Liver (tissue), 9 donors: ENCODE data around the gene SLC36A3. TPM values are rescaled to one million over a fixed set of nuclear protein-coding genes. Genes with fewer than 3 reads are reported as not detected.
A peak's percentile ranks its signal among the peaks of the same experiment; 100 is the strongest.
"Not testable (repeated sequence)": the region's sequence is repeated elsewhere in the genome, so short reads cannot be mapped to it uniquely, and the experiment has no call there.

Experiments used
- DNase-seq: peaks from one replicate; pipeline ENCODE4 v3.0.0-alpha.2; 2017; ENCODE audit warnings: low spot score
- H3K27ac ChIP-seq, 2 donors: one replicate each; pipeline ENCODE4 v1.7.0; 2013; ENCODE audit warnings: inconsistent platforms in 2 of 2, low read length in 2 of 2, control low read depth in 1 of 2, low read depth in 1 of 2, mild to moderate bottlenecking in 1 of 2
- H3K27me3 ChIP-seq, 4 donors: one replicate each; pipeline versions ENCODE4 v1.6.1 to v1.7.0; 2013; ENCODE audit warnings: low read length in 3 of 4, inconsistent platforms in 1 of 4, mild to moderate bottlenecking in 1 of 4, moderate library complexity in 1 of 4; ENCODE audit not compliant: control insufficient read depth in 4 of 4, insufficient read depth in 4 of 4
- H3K36me3 ChIP-seq, 4 donors: one replicate each; pipeline versions ENCODE4 v1.6.1 to v1.7.0; 2013; ENCODE audit warnings: low read length in 3 of 4, mild to moderate bottlenecking in 3 of 4, low read depth in 1 of 4, moderate library complexity in 1 of 4; ENCODE audit not compliant: control insufficient read depth in 4 of 4, insufficient read depth in 3 of 4
- H3K4me1 ChIP-seq, 4 donors: one replicate each; pipeline versions ENCODE4 v1.6.1 to v1.7.0; 2013; ENCODE audit warnings: low read length in 3 of 4, mild to moderate bottlenecking in 3 of 4, moderate library complexity in 1 of 4; ENCODE audit not compliant: control insufficient read depth in 4 of 4, insufficient read depth in 4 of 4
- H3K4me3 ChIP-seq, 3 donors: one replicate each; pipeline versions ENCODE4 v1.6.1 to v1.7.0; 2013; ENCODE audit warnings: low read length in 3 of 3, control low read depth in 1 of 3, low read depth in 1 of 3, mild to moderate bottlenecking in 1 of 3
- H3K9ac ChIP-seq, 2 donors: one replicate each; pipeline ENCODE4 v1.7.0; 2013; ENCODE audit warnings: low read length in 2 of 2, mild to moderate bottlenecking in 2 of 2, moderate library complexity in 2 of 2, control low read depth in 1 of 2, low read depth in 1 of 2
- H3K9me3 ChIP-seq, 4 donors: one replicate each; pipeline versions ENCODE4 v1.6.1 to v1.7.0; 2013; ENCODE audit warnings: low read length in 3 of 4; ENCODE audit not compliant: control insufficient read depth in 4 of 4
- CTCF ChIP-seq: fragments of 150-350 bp; IDR thresholded peaks from 2 replicates; pipeline ENCODE4 v1.5.1; 2017; ENCODE audit warnings: improper control_type of control experiment, low read depth, low read length; ENCODE audit not compliant: missing input control
- HNF4A ChIP-seq, 2 donors: conservative IDR thresholded peaks; 2 replicates each; pipeline ENCODE4 v1.6.1; 2016; ENCODE audit warnings: antibody characterized with exemption in 2 of 2, mild to moderate bottlenecking in 2 of 2
- RAD21 ChIP-seq, 2 donors: IDR thresholded peaks; 2 replicates each; pipeline ENCODE4 v1.6.1; 2016; ENCODE audit warnings: antibody characterized with exemption in 2 of 2, mild to moderate bottlenecking in 2 of 2
- REST ChIP-seq: IDR thresholded peaks from 2 replicates; pipeline ENCODE4 v1.6.1; 2016; ENCODE audit warnings: antibody characterized with exemption, mild to moderate bottlenecking
- TAF1 ChIP-seq: conservative IDR thresholded peaks from 2 replicates; pipeline ENCODE4 v1.6.1; 2016; ENCODE audit warnings: antibody characterized with exemption, mild to moderate bottlenecking
- YY1 ChIP-seq: IDR thresholded peaks from 2 replicates; pipeline ENCODE4 v1.6.1; 2016; ENCODE audit warnings: antibody characterized with exemption, mild to moderate bottlenecking
- WGBS: extraction: QIAGEN DNeasy Blood & Tissue Kit; methylation state at CpG from one replicate; pipeline ENCODE4 v1.1.7; 2013; 5-methylcytosine and 5-hydroxymethylcytosine counted together
- polyA plus RNA-seq, 2 donors: library from polyadenylated mRNA; stranded (reverse) in 1 of 2; unstranded in 1 of 2; fragments of 200-250 nt in 1 of 2; fragments of >200 nt in 1 of 2; fragmentation: Nextera tagmentation in 1 of 2; extraction: Ambion mirVana in 1 of 2; gene quantifications; one replicate each; pipeline versions ENCODE4 v1.2.1 to v1.2.3, GENCODE V29; 2013 to 2015
- total RNA-seq, 2 donors: library from RNA; depleted of rRNA; stranded (reverse); fragments of >200 nt; gene quantifications; one replicate each; pipeline ENCODE4 v1.2.3, GENCODE V29; 2014
- donor health status: healthy.
- donor health status: healthy.
- donor health status: healthy.
- donor health status: healthy.
- donor health status: healthy.

The SLC36A3 gene
- total and polyA plus RNA-seq, 4 donors = not detected

- TF ChIP-seq REST = no peak
These were observed 7.4 kb upstream of the SLC36A3 start (continued) for GRCh38 chr5:151310932-151311331.

- H3K4me3 ChIP-seq, H3K36me3 ChIP-seq, H3K27ac ChIP-seq, H3K9ac ChIP-seq, H3K27me3 ChIP-seq, DNase-seq, H3K9me3 ChIP-seq, H3K4me1 ChIP-seq: not testable (repeated sequence)
- WGBS = 92% methylated on average over 15 of the region's 15 CpGs
These were observed 6.3 kb upstream of the SLC36A3 start for GRCh38 chr5:151309821-151310220.

- H3K27me3 ChIP-seq, H3K4me1 ChIP-seq, DNase-seq, H3K27ac ChIP-seq, H3K36me3 ChIP-seq, H3K9me3 ChIP-seq, H3K9ac ChIP-seq, H3K4me3 ChIP-seq: not testable (repeated sequence)
- WGBS = 98% methylated on average over 27 of the region's 27 CpGs
These were observed 5.7 kb upstream of the SLC36A3 start for GRCh38 chr5:151309266-151309665.

GRCh38 chr5:151298063-151298855, 5.3 kb downstream of the SLC36A3 start:
- no peak overlapping the region for H3K27ac ChIP-seq
- H3K9ac ChIP-seq = no peak overlapping the region
- H3K4me1 ChIP-seq = no peaks in the 10 kb centered on the region
- H3K36me3 ChIP-seq = no peaks in the 10 kb centered on the region
- 60% methylated on average over 6 of the region's 6 CpGs for WGBS
- TF ChIP-seq TAF1 = no peak
- no peak for TF ChIP-seq YY1
- peak in 1 of 2 donors; percentile 74 for TF ChIP-seq RAD21 (IDR thresholded peaks at IDR 0.05)
- TF ChIP-seq HNF4A (conservative IDR thresholded peaks at IDR 0.05) = no peak
- TF ChIP-seq CTCF = peak; percentile 42
- H3K4me3 ChIP-seq = no peak overlapping the region
- H3K27me3 ChIP-seq = no peaks in the 10 kb centered on the region
- DNase-seq = no peak
- H3K9me3 ChIP-seq = no peaks in the 10 kb centered on the region
